Lower leg skin (tissue), 3 donors: ENCODE results near the gene APOL4.

ENCODE experiments used
- CTCF ChIP-seq, 3 donors: fragments of 450-650 bp; IDR thresholded peaks; one replicate each; pipeline ENCODE4 v1.5.1; 2016; ENCODE audit warnings: antibody characterized with exemption in 3 of 3, mild to moderate bottlenecking in 3 of 3, moderate library complexity in 2 of 3
- POLR2A ChIP-seq, 2 donors: fragments of 450-650 bp; IDR thresholded peaks; one replicate each; pipeline ENCODE4 v1.6.1; 2016 to 2017; ENCODE audit warnings: antibody characterized with exemption in 2 of 2, mild to moderate bottlenecking in 1 of 2, moderate library complexity in 1 of 2

- TF ChIP-seq CTCF (IDR thresholded peaks at IDR 0.05) (no peak), POLR2A (IDR thresholded peaks at IDR 0.05) (no peak)
These were observed 29.7 kb downstream of the APOL4 start for GRCh38 chr22:36171941-36172340.
